GM19324 (cell line): Measurements from ENCODE around the gene GHRHR.

Experiments used
- ATAC-seq: cut with Tn5 transposase; IDR thresholded peaks from one replicate; pipeline ENCODE4 v1.9.1; 2021; ENCODE audit warnings: mild to moderate bottlenecking, moderate library complexity; ENCODE audit not compliant: unreplicated experiment, low FRiP score

Gene GHRHR

DNA sequence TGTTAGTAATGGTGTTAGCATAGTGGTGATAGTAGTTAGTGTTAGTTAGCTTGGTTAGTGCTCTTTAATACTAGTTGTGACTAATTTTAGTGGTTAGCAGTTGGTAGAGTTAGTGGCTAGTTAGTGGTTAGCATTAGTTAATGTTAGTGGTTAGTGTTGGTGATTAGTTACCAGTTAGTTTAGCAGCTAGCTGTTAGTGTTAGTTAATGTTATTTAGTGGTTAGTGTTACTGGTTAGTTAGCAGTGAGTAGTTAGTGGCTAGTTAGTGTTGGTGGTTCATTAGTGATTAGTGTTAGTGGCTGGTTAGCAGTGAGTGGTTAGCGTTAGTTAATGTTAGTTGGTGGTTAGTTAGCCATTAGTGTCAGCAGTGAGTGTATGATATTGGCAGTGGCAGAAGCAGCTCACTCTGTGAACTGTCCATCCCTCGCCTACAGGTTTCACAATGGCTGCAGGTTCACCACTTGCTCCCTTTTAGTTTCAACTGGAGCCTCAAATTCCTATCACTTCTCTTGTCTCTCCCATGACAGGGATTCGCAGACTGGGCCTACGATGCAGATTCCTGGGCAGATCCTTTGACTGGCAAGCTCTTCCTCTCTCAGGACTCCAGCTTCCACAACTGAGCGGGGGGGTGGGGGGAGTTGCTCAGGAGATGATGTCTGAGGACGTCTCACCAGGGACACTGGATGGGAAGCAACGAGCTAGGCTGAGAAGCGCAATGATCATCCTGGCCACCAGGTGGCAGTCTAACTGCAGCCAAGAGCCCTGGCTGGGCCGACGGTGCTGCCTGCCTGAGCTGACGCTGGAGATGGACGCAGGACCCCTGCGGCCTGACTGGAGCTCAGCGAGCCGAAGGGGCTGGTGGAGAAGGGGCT, 19.5 kb downstream of the GHRHR start:
- peak; percentile 78 for ATAC-seq

DNA sequence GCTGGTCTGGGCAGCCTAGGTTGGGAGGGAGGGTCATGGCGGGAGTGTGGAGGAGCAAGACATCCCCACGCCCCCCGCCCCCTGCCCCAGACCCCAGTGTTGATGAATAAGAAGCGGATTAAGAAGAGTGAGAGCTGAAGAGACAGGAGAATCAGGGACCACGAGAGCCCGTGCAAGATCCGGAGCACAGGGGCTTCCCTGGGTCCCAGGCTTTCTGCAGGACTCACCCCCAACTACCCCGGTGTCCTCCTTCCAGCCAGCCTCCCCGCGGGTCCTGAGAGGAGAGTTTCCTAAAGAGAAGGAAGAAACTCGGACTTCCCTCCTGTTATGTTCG, 20.1 kb downstream of the GHRHR start:
- no peak for ATAC-seq

DNA sequence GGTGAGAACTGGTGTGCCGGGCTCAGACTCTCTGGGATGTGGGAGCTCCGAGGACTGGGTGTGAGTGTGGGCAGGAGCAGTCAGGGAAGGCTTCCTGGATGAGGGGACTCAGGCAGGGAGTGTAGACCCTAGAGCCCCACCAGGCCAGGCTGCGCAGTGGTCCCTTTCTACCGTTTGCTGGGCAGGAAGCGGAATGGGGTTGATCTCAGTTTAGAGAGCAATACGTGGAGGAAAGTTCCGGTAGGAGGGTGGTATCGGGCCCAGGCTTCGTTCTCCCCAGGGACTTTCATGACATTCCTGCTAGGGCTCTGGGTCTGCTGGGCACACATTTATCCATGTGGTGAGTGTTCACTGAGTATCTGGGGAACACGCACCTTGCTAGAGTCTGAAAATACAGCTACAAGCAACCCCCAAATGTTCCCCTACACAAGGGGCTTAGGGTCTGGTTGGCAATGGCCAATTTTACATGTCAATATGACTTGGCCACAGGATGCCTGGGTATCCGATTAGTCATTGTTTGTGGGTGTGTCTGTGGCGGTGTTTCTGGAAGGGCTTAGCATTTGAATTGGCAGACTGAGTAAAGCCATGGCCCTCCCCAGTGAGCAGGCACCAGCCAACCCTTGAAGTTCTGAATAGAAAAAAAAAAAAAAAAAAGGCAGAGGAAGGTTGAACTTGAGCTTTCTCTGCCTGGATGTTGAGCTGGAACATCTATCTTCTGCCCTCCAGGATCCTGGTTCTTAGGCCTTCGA, 20.8 kb downstream of the GHRHR start:
- ATAC-seq: no peak

DNA sequence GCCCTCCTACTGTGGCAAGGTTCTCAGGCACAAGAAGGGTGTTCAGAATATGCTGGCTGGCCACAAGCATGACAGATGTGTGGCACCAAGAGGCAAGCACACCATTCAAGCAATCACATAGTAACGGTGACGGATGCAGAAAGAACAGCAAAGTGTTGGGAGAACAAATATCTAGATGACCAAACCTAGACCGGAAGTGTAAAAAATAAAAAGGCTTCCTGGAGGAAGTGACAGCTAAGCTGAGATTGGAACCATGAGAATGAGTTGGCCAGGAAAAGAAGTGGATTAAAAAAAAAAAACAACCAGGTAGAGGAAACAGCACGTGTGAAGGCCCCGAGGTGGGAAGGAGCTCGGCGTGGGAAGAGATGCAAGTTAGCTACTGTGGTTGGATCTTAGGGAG, 22.0 kb downstream of the GHRHR start:
- ATAC-seq: no peak

DNA sequence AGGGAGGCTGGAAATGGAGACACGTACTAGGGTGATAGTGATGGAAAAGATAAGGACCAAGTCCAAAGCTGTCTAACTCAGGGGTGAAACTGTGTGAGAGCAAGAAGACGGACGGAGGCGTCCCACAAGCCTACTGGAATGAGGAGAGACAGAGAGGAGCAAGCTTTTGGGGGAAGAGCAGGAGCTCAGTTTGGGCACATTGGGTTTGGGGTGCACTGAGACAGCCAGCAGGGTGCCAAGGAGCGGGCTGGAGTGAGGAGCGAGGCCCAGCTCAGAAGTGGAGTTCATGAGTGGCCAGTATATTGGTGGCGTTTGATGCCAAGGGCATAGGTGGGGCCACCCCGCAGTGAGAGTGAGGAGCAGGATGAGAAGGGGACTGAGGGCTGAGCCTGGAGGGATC, 22.6 kb downstream of the GHRHR start:
- ATAC-seq: no peak

DNA sequence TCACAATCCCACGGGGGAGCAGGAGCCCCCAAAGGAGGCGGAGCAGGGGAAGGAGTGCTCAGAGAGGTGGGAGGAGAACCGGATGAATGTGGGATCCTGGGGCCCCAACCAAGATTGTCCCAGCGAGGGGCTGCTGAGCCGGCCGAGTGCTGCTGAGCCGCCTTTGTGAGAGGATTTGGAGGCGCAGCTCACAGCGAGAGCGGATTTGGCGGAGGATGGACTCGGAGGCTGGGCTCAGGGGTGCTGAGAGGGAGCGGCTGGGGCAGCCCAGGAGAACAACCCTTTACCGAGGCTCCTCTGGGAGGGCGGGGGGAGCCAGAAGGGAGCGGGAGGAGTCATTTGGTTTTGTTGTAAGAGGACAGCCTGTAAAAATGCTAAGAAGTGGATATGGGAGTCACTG, 23.0 kb downstream of the GHRHR start:
- ATAC-seq: no peak

DNA sequence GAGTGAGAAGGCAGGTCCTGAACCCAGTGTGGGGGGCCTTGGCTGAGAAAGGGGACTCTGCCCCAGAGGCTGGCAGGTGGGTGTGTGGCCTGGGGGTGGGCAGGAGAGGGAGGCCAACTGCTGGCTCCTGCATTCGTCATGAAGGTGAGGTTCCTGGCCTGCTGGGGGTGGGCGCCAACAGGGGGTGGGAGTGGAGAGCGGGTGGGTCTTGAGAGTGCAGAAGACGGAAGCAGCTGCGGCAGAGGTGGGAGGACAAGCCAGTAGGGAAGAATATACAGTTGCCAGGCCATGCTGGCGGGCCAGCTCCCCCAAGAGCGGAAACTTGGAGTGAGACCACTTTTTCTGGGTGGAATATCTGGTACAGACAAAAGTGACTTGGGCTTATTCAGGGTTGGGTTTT, 23.4 kb downstream of the GHRHR start:
- no peak for ATAC-seq

DNA sequence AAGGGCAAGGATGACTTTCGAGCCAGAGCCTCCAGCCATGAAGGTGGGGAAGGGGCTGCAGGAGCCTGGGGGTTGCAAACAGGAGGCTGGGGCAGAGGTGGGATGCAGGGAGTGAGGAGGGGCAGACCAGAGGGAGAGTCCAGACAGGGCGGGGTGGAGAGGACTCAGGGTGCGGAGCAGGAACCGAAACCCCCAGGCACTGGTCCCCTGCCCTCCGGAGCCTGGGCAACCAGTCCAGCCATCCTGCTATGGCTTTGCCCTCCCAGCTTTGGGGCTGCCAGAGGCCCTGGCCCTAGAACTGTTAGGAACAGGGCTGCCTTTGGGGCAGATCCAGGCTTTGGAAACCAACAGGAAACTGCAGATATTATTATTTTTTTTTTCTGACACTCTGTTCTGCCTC, 24.2 kb downstream of the GHRHR start:
- ATAC-seq: no peak

DNA sequence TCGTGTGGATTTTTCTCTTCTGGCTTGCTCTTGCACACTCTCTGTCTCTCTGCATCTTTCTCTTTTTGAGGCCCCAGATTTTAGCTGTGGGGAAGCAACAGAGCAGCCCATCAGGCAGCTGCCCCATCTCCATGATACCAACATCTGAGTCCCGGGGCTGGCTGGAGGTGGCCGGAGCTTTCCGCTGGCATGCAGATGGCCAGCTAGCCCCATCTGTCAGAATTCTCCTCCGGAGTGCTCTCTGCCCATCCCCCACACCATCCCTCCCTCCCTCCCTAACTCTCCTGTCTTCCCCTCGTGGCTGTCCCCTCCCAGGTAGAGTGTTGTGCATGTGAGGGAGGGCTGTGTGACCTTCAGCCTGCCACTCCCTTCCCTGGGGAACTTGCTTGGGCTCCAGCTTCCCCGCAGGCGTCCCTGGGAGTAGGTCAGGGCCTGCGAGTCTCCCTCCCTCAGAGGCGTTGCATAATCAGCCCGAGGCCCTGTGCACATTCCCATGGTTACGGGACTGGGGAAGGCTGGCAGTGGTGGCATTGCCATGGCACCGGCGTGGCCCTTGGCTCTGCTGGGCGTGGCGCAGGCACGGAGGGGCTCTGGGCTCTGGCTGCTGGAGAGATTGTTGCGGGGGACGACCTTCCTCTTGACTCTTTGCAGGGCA, 24.7 kb downstream of the GHRHR start:
- ATAC-seq: no peak

DNA sequence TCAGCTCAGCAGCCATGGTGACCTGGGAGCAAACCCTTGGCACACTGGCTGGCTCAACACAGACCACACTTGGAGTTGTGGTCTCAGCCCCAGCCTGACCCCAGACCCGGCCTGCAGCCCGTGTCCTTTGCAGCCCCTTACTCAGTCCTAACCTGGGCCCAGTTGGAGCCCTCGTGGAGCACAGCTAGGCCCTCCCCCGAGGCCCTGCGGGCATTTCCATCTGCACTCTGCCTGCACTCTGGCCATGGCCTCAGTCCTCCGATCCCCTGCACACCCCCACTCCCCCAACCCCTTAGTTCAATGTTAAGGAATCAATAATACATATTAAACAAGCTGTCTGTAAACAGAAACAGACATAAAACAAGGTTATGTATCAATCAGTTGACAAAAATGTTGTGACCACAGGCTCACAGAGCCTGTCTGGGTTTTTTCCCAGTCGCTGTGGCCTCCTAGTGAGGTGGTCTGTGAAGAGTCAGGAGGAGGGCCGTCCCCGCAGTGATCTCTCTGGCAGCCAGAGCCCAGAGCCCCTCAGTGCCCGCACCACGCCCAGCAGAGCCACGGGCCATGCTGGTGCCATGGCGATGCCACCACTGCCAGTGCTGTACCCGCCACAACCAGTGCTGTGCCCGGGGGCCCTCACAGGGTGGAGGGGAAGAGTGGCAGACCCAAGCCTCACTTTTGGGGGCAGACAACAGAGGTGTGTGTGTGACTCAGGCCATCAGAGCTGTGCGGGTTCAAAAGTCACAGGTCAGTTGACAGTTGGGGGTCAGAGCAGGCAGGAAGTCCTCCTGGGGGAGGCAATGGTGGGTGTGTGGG, 25.5 kb downstream of the GHRHR start:
- no peak for ATAC-seq

DNA sequence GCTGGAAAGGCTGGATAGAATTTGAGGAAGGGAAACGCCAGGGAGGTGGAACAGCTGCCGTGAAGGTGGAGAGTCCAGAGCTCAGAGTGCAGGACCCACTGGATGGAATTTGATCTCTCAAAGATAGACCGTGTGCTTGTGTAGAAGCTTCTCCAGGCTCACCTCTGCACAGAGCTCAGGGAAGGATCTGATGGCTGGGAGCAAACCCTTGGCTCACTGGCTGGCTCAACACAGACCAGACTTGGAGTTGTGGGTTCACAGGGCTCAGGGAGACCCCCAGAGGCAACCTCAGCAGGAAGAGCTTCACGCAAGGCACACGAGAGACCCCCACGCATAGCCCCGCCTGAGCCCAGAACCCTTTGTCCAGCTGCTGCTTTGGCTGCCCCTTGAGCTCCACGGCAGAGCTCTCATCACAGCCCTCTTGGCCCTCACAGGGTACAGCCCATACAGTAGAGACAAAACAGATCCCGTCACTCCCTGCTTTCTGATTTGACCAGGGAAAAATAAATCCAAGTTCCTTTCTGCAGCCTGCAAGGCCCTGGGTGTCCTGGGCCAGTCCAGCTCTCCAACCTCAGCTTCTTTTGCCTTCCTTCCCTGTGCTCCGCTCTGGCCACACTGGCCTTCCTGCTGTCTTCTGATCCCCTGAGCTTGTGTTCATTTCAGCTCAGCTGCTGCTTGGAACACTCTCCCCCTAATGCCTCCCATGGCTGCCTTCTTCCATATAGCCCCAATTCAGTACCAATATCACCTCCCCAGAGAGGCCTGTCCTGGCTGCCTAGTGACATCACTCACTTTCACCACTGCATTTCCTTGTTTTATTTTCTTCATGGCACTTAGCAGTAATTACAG, 26.3 kb downstream of the GHRHR start:
- ATAC-seq: no peak

DNA sequence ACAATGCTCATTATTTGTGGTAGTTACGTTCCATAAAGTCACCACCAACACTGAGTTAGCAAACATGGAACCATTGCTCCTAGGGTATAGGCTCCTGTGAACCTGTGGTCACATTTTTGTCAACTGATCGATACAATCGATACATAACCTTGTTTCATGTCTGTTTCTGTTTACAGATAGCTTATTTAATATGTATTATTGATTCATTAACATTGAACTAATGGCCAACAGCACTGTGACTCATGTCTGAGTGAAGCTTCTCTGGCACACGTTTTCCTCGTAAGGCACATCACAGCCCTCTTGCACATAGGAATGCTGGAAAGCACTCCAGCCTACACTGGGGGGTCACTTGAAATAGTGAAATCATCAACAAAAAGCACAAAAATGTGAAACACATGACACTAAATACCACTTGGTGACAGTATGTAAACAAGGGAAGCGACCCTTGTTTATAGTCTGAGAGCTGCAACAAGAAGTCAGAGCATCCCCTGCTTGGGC, 27.0 kb downstream of the GHRHR start:
- ATAC-seq: no peak

DNA sequence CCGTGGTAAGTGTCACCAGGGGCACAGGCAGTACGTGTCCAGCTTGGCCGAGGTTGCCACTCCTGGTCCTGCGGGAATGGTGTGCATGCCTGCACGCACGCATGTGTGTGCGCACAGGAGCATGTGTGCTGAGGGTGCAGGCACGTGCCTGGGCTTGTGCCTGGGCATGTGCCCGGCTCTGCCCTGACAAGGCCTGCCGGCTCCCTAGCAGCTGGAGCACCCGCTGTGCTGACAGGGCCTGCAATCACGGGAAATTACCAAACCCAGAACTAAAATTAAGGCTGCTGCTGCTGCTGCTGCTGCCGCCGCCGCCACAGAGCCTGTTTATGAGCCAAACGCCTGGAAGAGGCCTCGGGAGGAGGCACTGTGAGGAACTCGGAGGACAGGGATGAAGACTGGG, 28.7 kb downstream of the GHRHR start:
- no peak for ATAC-seq

DNA sequence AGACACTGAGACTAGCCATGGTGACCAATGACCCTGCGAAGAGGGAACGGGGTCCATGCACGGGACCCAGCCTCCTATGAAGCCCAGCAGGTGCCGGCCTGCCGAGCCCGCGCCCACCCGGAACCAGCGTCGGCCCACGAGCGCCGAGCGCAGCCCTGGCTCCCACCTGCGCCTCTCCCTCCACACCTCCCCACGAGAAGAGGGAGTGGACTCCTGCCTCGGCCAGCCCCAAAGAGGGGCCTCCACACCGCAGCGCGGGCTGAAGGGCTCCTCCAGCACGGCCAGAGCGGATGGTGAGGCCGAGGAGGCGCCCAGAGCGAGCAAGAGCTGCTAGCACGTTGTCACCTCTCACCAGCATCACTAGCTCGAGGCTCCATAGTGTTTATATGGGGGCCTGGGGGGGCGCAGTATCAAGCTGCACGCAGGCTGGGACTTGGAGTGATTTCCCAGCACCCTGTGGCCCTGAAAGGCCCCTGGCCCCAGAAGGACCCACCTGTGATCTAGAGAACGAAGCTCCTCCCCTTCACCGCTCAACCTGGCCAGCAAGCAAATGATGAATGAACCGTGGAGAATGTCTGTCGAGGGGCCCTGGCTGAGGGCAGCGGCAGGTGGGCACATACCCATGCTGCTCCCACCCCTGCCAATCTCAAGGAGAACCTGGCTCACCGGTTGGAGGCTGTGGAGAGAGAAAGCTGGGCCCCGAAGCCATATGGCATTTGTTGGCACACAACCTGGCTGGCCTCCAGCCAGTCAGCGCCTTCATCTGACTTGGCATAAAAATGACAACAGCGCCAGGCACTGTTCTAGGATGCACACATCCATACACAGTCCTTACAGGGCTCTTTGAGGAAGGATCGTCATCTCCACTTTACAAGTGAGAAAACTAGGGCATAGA, 30.7 kb downstream of the GHRHR start:
- no peak for ATAC-seq

DNA sequence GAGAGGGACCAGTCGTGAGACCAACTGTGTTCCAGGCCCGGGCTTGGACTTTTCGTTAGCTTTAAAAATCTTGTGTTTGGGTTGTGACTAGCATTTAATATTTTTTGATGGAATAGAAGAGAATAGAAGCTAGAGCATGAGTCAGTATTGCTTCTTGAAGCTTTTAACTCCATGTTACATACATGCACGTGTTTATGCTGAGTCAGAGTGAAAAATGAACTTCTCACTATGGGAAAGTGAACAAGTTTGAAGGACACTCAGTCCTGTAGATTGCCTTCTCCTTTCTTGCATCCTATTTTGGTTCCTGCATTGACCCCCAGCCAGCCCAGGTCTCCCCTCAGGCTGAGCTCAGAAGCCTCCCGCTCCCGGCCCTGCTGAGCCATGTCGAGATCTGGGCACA, 31.8 kb downstream of the GHRHR start:
- no peak for ATAC-seq

DNA sequence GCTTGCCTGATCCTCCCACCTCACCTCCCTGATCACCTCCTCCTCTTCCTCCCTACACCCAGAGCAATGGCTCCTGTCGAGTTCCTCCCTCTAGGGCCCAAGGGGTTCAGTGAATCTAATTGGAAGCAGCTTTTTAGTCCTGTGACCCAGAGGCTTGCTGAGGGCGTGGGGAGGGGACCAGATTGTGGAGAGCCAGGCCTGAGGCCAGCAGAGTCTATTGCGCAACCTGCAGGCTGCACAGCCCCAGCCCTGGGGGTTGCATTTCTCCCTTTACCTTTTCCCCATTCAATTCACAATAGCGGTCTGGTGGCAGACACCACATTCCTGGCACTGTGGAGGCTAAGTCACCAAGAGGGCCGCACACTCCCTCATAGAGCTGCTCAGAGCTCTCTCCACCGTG, 32.5 kb downstream of the GHRHR start:
- no peak for ATAC-seq

DNA sequence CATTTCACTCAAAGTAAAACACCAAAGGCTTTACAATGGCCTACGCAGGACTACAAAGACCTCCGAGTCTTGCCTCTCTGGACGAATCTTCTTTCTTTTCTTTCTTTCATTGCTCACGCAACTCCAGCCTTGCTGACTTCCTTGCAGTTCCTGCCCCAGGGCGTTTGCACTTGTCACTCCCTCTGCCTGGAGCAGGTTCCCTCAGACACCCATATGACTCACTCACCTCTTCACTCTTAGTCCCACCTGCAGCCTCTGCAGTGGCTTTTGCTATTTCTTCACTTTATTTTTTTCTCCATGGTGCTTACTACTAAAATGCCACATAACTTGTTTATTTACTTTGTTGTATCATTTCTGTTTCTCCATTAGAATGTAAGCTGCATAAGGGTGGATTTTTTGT, 33.1 kb downstream of the GHRHR start:
- no peak for ATAC-seq

DNA sequence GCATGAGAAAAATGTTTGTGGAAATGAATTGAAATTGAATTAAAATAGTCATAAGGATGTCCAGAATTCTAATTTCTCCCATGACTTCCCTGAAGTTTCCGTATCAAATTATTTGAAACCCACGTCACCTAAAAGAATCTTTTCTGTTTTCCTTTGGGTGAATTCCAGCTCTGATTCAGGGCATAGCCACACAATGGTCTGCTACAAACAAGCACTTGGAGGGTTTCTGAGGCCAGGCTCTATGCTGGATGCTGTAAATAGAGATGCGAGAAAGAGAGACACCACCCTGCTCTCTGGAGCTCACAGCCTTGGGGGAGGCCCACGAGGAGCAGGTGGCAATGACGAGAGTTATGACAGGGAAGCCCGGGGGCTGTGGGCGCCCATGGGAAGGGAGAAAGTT, 33.6 kb downstream of the GHRHR start:
- ATAC-seq: no peak

DNA sequence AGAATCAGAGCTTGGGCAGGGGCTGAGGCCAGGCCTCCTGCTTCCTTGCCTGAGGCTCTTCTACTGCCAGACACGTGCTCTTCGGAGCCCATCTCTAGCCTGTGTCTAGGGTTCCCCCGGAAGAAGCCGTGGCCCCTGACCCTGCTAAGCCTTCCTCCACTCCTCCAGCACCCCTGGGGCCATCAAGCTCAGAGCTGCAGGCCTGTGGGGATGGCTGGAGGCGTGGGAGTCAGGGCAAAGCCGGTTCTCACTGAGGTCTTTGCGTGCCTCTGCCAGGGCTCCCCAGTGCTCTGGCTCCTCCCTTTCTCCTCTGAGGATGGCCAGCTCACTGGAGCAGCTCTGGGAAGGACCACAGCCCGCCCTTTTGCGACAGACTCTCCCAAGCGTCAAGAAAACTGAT, 34.4 kb downstream of the GHRHR start:
- ATAC-seq: no peak
